Measurements from ENCODE around the gene MYL6.

The MYL6 gene

DNA sequence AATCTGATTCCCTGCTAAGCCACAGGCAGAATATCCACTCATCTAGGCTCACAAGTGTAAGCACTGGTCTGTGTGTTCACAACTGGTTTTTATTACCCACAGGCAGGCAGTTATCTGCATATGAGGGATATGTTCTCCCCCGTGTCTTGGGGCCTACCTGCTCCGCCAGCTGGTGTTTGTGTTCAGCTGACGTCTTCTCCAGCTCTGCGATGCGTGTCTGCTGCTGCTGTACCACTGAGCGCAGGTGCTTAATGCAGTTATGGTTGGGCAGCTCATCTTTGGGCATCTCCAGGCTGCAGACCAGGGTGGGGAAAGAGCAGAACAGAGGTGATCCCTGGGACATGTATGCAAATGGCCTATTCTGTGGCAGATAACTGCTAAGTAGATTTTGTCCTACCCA lies 49.8 kb downstream of the MYL6 start:
- in situ Hi-C loops (cut with MboI; ENCODE audit: low pct_unique_long_range_greater_than_20kb, low sequenced_read_pairs, unreplicated experiment): no loop called here
- no peak for DNase-seq (ENCODE audit: low spot score)
- TF ChIP-seq, protein P1, sequence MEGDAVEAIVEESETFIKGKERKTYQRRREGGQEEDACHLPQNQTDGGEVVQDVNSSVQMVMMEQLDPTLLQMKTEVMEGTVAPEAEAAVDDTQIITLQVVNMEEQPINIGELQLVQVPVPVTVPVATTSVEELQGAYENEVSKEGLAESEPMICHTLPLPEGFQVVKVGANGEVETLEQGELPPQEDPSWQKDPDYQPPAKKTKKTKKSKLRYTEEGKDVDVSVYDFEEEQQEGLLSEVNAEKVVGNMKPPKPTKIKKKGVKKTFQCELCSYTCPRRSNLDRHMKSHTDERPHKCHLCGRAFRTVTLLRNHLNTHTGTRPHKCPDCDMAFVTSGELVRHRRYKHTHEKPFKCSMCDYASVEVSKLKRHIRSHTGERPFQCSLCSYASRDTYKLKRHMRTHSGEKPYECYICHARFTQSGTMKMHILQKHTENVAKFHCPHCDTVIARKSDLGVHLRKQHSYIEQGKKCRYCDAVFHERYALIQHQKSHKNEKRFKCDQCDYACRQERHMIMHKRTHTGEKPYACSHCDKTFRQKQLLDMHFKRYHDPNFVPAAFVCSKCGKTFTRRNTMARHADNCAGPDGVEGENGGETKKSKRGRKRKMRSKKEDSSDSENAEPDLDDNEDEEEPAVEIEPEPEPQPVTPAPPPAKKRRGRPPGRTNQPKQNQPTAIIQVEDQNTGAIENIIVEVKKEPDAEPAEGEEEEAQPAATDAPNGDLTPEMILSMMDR (IDR thresholded peaks at IDR 0.05; ENCODE audit: extremely low read depth, insufficient read depth, missing control alignments): no peak
